ENCODE measurements around the gene LRP1B.

LRP1B gene

GRCh38 chr2:141062443-141062842 lies 1068.4 kb downstream of the LRP1B start:
- no peak for DNase-seq

- DNase-seq, result no peak
These were observed 1068.8 kb downstream of the LRP1B start for GRCh38 chr2:141062031-141062430.

- DNase-seq, result no peak
These were observed 1072.3 kb downstream of the LRP1B start for GRCh38 chr2:141058556-141058955.

GRCh38 chr2:141055531-141055930 lies 1075.3 kb downstream of the LRP1B start:
- DNase-seq, result no peak

GRCh38 chr2:141048951-141049350 lies 1081.9 kb downstream of the LRP1B start:
- no peak for DNase-seq

GRCh38 chr2:141041281-141041680 lies 1089.5 kb downstream of the LRP1B start:
- DNase-seq, result no peak

- no peak for DNase-seq
These were observed 1092.5 kb downstream of the LRP1B start for GRCh38 chr2:141038341-141038740.

- DNase-seq, result no peak
These were observed 1093.5 kb downstream of the LRP1B start for GRCh38 chr2:141037361-141037760.

GRCh38 chr2:141035846-141036420 lies 1094.9 kb downstream of the LRP1B start:
- no peak for DNase-seq

- DNase-seq, result no peak
These were observed 1101.3 kb downstream of the LRP1B start for GRCh38 chr2:141029428-141030078.

GRCh38 chr2:141027221-141027620 lies 1103.6 kb downstream of the LRP1B start:
- no peak for DNase-seq

GRCh38 chr2:141021611-141022010 lies 1109.2 kb downstream of the LRP1B start:
- no peak for DNase-seq

GRCh38 chr2:141021109-141021508 lies 1109.7 kb downstream of the LRP1B start:
- no peak for DNase-seq

- no peak for DNase-seq
These were observed 1110.5 kb downstream of the LRP1B start for GRCh38 chr2:141020346-141020745.

- DNase-seq, result no peak
These were observed 1115.3 kb downstream of the LRP1B start for GRCh38 chr2:141015341-141016047.

- DNase-seq, result no peak
These were observed 1126.7 kb downstream of the LRP1B start for GRCh38 chr2:141003967-141004657.

GRCh38 chr2:141001750-141002149 lies 1129.1 kb downstream of the LRP1B start:
- no peak for DNase-seq

- no peak for DNase-seq
These were observed 1132.2 kb downstream of the LRP1B start for GRCh38 chr2:140998577-140998976.

- DNase-seq, result no peak
These were observed 1132.8 kb downstream of the LRP1B start for GRCh38 chr2:140998017-140998416.

GRCh38 chr2:140994856-140995255 lies 1136.0 kb downstream of the LRP1B start:
- DNase-seq, result no peak

GRCh38 chr2:140990416-140990815 lies 1140.4 kb downstream of the LRP1B start:
- no peak for DNase-seq

GRCh38 chr2:140988597-140988996 lies 1142.2 kb downstream of the LRP1B start:
- no peak for DNase-seq

- no peak for DNase-seq
These were observed 1144.4 kb downstream of the LRP1B start for GRCh38 chr2:140986456-140986855.

- DNase-seq, result no peak
These were observed 1155.6 kb downstream of the LRP1B start for GRCh38 chr2:140975237-140975636.

All from NCI-H2029 treated with DMSO at 0.1 percent for 48 hours (cell line).